Measurements from ENCODE around the gene UGGT1.

DNA sequence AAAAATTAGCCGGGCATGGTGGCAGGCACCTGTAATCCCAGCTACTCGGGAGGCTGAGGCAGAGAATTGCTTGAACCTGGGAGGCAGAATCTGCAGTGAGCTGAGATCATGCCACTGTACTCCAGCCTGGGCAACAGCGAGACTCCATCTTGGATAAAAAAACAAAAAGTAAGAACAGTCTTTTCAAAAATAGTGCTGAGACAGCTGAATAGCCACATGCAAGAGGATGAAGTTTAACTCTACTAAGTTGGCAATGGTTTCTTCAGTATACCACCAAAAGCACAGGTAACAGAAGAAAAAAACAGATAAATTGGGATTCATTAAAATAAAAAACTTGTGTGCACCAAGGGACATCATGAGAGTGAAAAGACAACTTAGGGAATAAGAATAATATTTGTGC is 115.2 kb downstream of the UGGT1 start:
- TF ChIP-seq, protein P1, sequence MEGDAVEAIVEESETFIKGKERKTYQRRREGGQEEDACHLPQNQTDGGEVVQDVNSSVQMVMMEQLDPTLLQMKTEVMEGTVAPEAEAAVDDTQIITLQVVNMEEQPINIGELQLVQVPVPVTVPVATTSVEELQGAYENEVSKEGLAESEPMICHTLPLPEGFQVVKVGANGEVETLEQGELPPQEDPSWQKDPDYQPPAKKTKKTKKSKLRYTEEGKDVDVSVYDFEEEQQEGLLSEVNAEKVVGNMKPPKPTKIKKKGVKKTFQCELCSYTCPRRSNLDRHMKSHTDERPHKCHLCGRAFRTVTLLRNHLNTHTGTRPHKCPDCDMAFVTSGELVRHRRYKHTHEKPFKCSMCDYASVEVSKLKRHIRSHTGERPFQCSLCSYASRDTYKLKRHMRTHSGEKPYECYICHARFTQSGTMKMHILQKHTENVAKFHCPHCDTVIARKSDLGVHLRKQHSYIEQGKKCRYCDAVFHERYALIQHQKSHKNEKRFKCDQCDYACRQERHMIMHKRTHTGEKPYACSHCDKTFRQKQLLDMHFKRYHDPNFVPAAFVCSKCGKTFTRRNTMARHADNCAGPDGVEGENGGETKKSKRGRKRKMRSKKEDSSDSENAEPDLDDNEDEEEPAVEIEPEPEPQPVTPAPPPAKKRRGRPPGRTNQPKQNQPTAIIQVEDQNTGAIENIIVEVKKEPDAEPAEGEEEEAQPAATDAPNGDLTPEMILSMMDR (IDR thresholded peaks at IDR 0.05): no peak
- no peak for TF ChIP-seq POLR2AphosphoS5 (IDR thresholded peaks at IDR 0.05)
- TF ChIP-seq POLR2A (IDR thresholded peaks at IDR 0.05): no peak
